Activated CD4-positive, alpha-beta T cell treated with anti-CD3 and anti-CD28 coated beads, Interleukin-2, Interleukin-6, amounts not matched to agents 100 ng/mL and 50 ng/mL, durations not matched to agents 16 hours and 8 hours (primary cell): Measurements from ENCODE around the gene KCNJ10.

Source experiments
- DNase-seq: peaks from one replicate; pipeline ENCODE4 v3.0.0-alpha.2; 2020

Gene KCNJ10

GRCh38 chr1:160098852-160099561 lies 29.0 kb upstream of the KCNJ10 start:
- peak; percentile 99 for DNase-seq

DNA sequence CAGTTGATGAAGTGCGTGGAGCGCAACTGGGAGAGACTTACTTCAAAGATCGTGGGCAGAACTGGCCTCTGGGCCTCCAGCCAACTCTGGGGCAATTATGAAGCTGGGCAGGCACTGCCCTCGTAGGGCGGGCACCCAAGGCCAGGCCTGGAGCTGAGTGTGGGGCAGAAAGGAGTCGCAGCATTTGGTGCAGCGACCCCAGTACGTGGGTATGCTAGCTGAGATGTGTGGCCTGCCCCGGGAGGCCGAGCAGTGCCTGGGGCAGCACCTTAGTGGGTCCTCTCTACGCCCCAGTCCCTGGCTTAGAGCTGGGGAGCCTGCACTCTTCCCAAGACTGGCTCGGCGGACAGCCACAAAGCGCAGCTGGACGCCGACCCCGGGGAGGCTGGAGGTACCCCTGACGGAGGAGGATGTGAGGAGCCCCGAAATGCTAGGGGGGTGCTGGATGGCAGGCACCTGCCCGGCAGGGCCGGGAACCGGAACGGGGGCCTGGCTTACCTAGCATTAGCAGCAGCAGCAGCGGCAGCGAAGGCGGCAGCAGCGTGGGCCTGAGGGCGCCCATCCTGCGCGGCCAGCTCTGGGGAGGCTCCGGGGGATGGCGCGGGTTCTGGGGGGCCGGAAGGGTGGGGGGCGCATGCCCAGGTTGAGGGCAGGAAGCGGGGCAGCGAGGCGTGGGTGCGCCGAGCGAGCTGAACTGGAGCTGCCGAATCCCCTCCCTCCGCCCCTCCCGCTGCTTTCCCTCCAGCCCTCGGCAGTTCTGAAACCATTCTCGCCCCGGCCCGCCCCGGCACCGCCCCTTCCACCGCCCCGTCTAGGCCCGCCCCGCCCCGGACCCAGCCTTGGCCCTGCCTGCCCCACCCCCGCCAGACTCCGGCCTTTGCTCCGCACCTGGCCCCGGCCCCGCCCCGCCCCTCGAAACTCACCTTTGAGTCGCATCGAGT lies 28.2 kb upstream of the KCNJ10 start, which contains the start of gene IGSF8:
Gene IGSF8 (minus strand): TSS at position 709 of the 941 bp plus-strand sequence. CDS start 147 bp downstream, at position 562.
- peak; percentile 93 for DNase-seq

GRCh38 chr1:160097151-160097910 lies 27.4 kb upstream of the KCNJ10 start:
- peak; percentile 29 for DNase-seq

- peak; percentile 24 for DNase-seq
Measured at GRCh38 chr1:160096274-160097116, 26.5 kb upstream of the KCNJ10 start.

GRCh38 chr1:160095382-160096105 lies 25.6 kb upstream of the KCNJ10 start:
- DNase-seq = no peak

DNA sequence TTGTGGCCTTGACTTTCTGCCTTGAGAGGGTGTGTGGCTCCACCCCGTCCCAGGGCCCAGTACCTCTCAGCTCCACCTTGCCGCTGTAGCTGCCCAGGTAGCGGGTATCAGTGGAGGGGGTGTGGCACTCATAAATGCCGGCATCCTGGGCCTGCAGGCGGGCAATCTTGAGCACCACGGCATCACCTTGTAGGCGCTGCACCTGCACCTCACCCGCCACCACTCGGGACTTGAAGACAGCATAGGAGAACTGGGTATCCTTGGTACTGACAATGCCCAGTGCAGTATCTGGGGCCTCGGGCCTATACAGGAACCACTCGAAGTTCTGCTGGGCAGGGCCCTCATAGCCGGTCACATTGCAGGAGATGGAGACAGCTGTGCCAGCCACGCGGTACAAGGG lies 24.8 kb upstream of the KCNJ10 start:
- no peak for DNase-seq

GRCh38 chr1:160094291-160094625 lies 24.3 kb upstream of the KCNJ10 start:
- no peak for DNase-seq

DNA sequence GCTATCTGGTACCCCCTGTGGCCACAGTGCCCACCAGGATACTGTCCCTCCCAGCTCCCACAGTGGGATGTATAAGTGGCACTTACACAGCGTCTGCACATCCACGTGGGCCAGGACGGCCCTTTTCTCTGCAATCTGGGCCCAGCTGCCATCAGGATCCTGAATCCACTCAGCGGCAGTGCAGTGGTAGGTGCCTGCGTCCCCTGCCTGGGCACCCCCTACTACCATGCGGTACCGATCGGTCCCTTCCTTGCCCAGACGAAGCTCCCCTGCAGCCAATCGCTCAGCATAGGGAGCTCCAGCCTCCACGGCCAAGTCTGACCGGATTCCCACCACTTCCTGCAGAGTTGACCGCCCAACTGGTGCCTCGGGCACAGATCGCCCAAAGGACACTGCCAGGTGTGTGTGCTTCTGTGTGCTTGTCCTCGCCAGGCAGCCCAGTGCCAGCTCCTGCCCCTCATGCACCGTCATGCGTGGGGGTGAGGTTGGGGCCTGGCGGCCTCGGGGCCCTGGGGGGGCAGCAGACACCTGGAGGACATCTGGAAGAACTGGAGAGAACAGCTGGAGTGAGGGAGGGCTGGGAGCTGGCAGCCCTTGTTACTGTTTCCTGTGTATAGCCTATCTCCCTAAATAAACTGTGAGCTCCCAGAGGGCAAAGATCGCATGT lies 23.8 kb upstream of the KCNJ10 start:
- no peak for DNase-seq

DNA sequence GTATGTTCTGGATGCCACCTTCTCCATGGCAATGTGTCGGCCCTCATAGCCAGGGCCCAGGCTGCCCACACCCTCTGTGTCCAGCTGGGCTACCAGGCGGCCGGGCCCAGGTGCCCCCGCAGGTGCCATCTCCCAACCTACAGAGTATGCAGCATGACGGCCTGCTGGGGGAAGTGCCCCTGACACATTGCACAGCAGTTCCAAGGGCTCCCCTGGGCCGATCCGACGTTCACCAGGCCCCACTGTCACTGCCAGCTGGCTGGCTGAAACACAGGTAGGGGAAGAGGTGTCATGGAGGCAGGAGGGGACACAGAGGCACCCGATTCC lies 23.1 kb upstream of the KCNJ10 start:
- no peak for DNase-seq

DNA sequence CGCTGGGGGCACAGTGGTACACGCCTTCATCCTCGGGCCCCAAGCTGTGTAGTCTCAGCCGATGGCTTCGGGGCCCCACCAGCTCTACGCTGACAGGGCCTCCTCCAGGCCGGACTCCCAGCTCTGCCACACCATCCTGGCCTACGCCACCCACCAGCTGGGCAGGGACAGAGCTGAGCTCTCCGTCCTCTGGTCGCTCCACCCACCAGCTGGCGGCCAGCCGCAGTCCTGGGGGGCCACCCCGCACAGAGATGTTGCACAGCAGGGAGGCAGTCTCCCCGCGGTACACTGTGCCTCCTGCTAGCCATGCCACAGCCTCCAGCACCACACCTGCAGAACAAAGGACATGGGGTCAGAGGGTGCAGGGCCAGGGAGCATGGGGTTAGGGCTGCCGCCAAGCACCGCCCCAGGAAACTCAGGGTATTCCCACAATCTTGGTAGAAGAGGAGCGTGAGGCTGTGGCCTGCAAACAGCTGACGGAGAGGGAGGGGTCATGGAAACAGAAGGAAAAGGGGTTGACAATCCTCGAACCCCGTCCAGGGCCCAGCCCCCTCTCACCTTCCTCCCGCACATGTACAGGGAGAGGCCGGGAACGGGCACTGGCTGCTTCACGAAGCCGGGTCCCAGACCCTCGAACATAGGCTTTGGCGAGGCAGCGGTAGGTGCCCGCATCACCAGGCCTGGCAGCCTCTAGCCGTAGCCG lies 22.6 kb upstream of the KCNJ10 start:
- no peak for DNase-seq

DNA sequence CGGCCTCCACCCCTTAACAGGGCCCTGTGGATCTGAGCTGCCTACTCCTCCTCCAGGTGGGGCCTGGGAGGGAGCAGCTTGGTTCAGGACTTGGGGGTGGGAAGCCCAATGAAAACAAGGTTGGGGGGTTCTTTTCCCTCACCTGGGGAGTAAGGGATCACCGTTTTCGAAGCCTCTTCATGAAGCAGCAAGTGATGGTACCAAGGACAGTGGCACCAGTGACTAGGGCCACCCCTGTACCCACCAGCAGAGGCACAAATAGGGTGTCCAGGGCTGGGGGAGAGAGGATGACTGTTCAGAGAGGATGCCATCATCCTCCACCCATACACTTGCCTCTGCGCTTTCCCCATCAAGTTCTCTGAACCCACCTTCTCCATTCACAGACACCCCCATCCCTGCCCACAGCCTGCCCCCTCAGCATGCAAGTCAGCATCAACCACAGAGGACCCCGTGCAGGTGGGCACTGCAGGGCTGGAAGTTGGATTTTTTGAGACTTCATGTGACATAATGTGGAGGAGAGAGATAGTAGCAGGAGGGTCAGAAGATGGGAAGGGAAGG lies 21.8 kb upstream of the KCNJ10 start:
- no peak for DNase-seq

- no peak for DNase-seq
Measured at GRCh38 chr1:160090760-160091159, 20.8 kb upstream of the KCNJ10 start.

GRCh38 chr1:160089883-160090282 lies 19.9 kb upstream of the KCNJ10 start:
- DNase-seq = no peak

- DNase-seq = no peak
Measured at GRCh38 chr1:160087118-160087662, 17.2 kb upstream of the KCNJ10 start.

DNA sequence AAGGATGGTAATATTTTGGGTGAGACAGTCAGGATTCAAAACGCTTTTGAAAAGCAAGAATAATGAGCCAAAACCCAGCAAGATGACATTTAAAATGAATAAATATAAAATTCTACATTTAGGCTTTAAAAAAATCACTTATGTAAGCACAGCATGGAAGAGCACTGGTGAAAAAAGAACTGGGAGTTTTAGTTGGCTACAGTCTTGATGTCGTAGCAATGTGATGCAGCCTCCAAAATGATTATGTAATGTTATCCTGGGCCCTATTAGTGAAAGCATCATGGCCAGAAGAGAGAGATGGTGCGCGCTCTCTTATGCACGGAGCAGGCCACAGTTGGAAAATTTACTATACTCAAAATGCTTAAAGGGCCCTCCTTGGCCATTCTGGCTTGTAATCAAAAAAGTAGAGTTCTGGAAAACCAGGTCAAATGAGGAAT lies 16.5 kb upstream of the KCNJ10 start:
- DNase-seq = no peak

- peak; percentile 83 for DNase-seq
Measured at GRCh38 chr1:160085686-160086455, 15.9 kb upstream of the KCNJ10 start.

DNA sequence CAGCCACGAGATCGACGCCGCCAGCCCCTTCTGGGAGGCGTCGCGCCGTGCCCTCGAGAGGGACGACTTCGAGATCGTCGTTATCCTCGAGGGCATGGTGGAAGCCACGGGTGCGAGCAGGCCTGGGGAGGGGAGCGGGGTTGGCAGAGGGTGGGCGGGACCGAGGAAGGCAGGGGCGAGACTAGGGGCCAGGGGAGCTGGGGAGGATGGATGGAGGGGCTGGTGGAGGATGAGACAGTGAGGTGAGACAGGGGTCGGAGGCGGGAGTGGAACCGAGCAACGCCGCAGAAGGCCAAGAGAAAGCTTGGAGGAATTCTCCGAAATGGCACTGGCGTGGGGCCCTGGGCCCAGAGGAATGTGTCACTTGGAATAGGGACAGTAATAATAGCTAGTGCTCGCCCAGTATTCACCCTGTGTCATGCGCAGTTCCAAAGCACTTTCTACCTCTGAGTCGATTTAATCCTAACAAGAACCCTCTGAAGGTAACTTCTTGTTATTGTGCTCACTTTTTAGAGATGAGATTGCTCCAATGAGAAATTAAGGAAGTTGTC lies 14.9 kb upstream of the KCNJ10 start:
- DNase-seq = no peak

- DNase-seq = peak; percentile 74
Measured at GRCh38 chr1:160083968-160084770, 14.2 kb upstream of the KCNJ10 start.
